Dermis microvascular lymphatic vessel endothelial cell (primary cell): ENCODE data around the gene ENDOD1. TPM values are rescaled to one million over a fixed set of nuclear protein-coding genes. Genes with fewer than 3 reads are reported as not detected.
"Not testable (repeated sequence)": the region's sequence is repeated elsewhere in the genome, so short reads cannot be mapped to it uniquely, and the experiment has no call there.

Experiments used
- DNase-seq, 2 donors: peaks; one replicate each; pipeline versions ENCODE4 v3.0.0 to v3.0.0-alpha.2; 2010; ENCODE audit warnings: low read depth in 2 of 2
- total RNA-seq: library from RNA; depleted of rRNA; stranded (reverse); fragments of >200 nt; gene quantifications from 2 replicates; pipeline ENCODE4 v1.2.1, GENCODE V29; 2014

ENDOD1 gene
- 56.0 and 71.1 TPM in 2 replicates for total RNA-seq

DNA sequence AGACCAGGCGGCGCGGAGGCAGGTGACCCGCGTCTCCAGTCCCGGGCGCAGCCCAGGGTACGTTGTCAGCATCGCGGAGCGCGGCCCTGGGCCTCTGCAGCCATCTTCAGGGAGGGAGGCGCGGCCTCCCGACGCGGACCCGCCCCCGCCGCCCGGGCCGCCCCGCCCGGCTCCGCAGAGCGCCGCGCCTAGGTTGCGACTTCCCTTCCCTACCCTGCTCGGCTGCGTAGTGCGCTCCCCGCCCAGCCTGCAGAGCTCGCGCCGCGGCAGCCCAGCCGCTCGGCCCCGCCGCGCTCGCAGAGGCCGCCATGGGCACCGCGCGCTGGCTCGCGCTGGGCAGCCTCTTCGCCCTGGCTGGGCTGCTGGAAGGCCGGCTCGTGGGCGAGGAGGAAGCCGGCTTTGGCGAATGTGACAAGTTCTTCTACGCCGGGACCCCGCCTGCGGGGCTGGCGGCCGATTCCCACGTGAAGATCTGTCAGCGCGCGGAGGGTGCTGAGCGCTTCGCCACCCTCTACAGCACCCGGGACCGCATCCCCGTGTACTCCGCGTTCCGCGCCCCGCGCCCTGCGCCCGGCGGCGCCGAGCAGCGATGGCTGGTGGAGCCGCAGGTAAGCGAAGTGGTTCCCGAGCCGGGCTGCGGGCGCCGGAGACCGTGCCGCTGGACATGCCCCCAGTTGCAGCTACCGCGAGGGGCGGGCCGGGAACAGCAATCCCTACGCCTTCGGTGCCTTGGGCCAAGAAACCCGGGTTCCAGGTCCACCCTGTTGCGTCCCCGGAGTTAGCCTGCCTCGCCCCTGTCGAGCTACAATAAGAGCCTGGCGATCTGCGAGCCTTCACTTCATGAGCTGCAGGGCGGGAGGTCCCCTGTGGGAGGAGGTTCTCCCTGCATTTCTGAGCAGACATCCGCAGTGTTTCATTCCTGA, at the start of gene ENDOD1:
Gene ENDOD1 (plus strand): TSS at position 227 of the 923 bp plus-strand sequence. CDS start 82 bp downstream, at position 309.
- DNase-seq = peak in 1 of 2 donors; percentile 88

DNA sequence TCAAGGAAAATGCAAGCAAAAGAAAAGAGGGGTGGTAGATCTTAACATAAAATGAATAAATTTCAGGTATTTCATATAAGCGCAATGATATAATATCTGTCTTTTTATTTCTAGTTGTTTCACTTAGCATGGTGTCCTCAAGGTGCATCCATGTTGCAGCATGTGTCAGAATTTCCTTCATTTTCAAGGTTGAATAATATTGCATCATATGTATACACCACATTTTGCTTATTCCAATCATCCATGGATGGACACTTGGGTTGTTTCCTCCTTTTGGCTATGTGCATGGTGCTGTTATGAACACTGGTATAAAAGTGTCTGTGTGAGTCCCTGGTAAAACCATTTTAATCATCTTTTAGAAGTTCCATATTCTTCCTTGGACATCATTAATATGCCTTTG, 47.4 kb upstream of the ENDOD1 start:
- DNase-seq = no peak

GRCh38 chr11:95042906-95043305, 46.7 kb upstream of the ENDOD1 start:
- no peak for DNase-seq

- DNase-seq = peak in 1 of 2 donors; percentile 60
These were observed 45.6 kb upstream of the ENDOD1 start for GRCh38 chr11:95044010-95044409.

DNA sequence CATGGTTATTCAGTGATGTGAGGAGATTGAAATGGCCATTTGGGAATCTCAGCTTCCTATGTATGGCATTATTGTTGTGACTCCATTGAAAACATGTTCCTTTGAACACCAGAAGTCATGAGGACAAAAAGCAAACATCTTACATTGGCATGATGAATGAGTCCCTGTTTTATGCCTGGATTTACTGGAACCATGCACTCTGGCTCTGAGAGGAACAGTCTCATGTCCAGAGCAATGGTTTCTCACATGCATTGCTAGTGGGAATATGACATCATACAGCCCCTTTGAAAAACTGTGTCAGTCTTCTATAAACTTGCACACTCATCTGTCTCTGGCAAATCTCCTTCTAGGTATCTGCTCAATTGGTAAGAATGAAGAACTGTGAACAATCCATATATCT, 43.8 kb upstream of the ENDOD1 start:
- DNase-seq = no peak

- not testable (repeated sequence) for DNase-seq
These were observed 40.5 kb upstream of the ENDOD1 start, which contains the start of gene KDM4F for GRCh38 chr11:95049122-95049521. Gene KDM4F (plus strand): TSS chr11:95049422.

- DNase-seq = no peak
These were observed 38.9 kb upstream of the ENDOD1 start for GRCh38 chr11:95050595-95051202.

DNA sequence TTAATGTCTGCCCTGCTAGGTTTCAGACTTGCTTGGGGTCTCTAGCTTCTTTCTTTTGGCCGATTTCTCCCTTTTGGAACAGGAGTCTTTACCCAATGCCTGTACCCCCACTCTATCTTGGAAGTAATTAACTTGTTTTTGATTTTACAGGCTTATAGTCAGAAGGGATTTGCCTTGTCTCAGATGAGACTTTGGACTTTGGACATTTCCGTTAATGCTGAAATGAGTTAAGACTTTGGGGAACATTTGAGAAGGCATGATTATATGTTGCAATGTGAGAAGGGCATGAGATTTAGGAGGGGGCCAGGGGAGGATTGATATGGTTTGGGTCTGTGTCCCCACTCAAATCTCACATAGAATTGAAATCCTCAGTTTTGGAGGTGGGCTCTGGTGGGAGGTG, 35.3 kb upstream of the ENDOD1 start:
- no peak for DNase-seq

DNA sequence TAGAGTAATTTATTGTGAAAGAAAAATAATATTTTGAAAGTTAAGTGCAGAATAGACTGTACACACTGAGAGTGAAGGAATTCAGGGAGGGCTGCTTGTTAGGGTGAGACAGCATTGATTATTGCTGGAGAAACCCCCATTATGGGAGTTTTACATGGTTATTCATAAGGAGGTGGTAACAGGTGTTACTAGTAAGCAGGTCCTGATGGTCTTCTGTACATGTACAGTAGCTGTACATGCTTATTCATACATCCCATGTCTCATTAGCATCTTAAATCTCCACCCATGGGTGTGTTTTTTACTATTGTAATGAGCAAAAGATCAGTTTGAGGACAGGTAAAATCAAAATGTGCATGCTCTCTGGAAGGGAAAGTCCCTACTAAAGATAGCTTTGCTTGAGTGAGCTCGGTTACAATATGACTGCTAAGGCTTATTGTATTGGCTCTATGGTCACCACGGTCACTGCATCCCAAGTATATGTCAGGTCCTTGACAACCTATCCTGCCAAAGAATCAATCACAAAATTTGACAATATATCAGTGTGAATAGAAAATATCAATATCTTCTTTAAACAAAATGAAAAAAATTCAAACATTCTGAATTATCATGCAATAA, 34.3 kb upstream of the ENDOD1 start:
- no peak for DNase-seq

- no peak for DNase-seq
These were observed 31.7 kb upstream of the ENDOD1 start for GRCh38 chr11:95057959-95058358.

DNA sequence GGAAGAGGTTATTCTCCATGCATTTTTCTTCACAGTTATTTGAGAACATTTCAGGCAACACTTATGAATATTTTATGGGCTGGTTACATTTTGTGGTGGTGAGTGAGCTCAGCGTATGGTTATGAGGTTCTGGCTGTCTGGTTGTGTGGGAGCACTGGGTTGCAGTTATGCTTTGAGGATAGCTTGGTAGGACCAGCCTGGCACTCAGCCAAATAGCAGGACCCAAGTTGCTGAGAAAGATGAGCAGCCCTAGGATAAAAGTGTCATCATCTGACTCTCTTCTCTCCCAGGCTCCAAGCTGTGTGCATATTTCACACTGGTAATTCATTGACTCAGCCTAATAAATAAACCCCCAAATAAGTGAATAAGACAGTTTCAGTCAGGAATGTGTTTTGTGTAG, 31.0 kb upstream of the ENDOD1 start:
- DNase-seq = no peak

GRCh38 chr11:95059046-95059445, 30.6 kb upstream of the ENDOD1 start:
- DNase-seq = no peak

DNA sequence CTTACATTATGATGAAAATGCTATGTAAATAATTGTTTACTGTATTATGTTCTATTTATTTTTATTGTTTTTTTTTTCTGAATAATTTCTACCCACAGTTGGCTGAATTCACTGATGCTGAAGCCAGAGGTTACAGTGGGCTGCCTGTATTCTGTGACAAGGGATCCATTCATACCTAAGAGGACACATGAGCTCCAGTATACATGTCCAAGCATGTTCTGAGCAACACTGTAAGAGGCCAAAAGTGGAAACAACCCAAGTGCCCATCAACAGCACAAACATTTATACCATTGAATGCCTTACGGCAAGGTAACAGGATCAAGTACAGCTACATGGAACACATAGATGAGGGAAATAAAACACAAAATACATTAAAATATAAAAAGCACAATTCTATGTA, 24.3 kb upstream of the ENDOD1 start:
- DNase-seq = no peak

- no peak for DNase-seq
These were observed 23.0 kb upstream of the ENDOD1 start, which contains the start of gene SRSF8 for GRCh38 chr11:95066716-95067038. Gene SRSF8 (plus strand): TSS chr11:95066919. CDS start chr11:95067227, 308 bp downstream.

GRCh38 chr11:95067039-95067840, 22.4 kb upstream of the ENDOD1 start:
- DNase-seq = peak; percentile 44 to 79

DNA sequence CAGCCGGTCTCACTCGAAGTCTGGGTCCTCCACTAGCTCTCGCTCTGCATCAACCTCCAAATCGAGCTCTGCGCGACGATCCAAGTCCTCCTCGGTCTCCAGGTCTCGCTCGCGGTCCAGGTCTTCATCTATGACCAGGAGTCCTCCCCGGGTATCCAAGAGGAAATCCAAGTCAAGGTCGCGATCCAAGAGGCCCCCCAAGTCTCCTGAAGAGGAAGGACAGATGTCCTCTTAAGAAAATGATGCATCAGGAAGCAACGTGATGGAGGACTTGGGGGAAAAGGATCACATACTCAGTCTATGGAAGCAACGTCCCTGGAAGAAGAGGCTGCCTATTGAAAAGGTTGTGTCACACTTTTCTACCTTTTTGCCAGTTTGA, 21.8 kb upstream of the ENDOD1 start:
- DNase-seq = no peak

GRCh38 chr11:95068549-95068948, 21.1 kb upstream of the ENDOD1 start:
- DNase-seq = peak; percentile 92 to 97

GRCh38 chr11:95070471-95070870, 19.2 kb upstream of the ENDOD1 start:
- DNase-seq = no peak

- no peak for DNase-seq
These were observed 16.7 kb upstream of the ENDOD1 start for GRCh38 chr11:95072948-95073347.

- peak in 1 of 2 donors; percentile 34 for DNase-seq
These were observed 14.7 kb upstream of the ENDOD1 start for GRCh38 chr11:95074792-95075563.

- DNase-seq = peak in 1 of 2 donors; percentile 72
These were observed 13.2 kb upstream of the ENDOD1 start for GRCh38 chr11:95076416-95076815.
